ENCODE results near the gene HAVCR2. TPM values are rescaled to one million over a fixed set of nuclear protein-coding genes. Genes with fewer than 3 reads are reported as not detected.

The HAVCR2 gene
- total and polyA plus RNA-seq, 9 of the 15 experiments (the other 6 are each of a cell fraction or from before 2014, with no cell fraction given), result 0.04 to 0.11 (median 0.06) TPM; not detected in 5

- TF ChIP-seq MLLT1 (IDR thresholded peaks at IDR 0.05), result peak in 1 of 2 experiments; percentile 84; a peak in 2 of 4 replicates
- TF ChIP-seq ATF1 (CRISPR knock-in tag; IDR thresholded peaks at IDR 0.05), result no peak
- TF ChIP-seq ATF1 (tag; IDR thresholded peaks at IDR 0.05), result peak; percentile 66; the same call in 1 of the 2 replicates
- TF ChIP-seq YY1 (IDR thresholded peaks at IDR 0.05; ENCODE audit: borderline replicate concordance in 1 of 3, control insufficient read depth in 1 of 3, extremely low read depth in 1 of 3, insufficient read depth in 3 of 3, insufficient read length in 1 of 3, insufficient replicate concordance in 2 of 3, low read depth in 1 of 3, low read length in 2 of 3), result peak in 1 of 3 experiments; percentile 54
- TF ChIP-seq POLR3A (IDR thresholded peaks at IDR 0.05; ENCODE audit: borderline replicate concordance, extremely low read depth, insufficient read depth, insufficient read length), result no peak
- TF ChIP-seq MEF2D (tag; conservative IDR thresholded peaks at IDR 0.05; ENCODE audit: low read depth), result no peak
- TF ChIP-seq MAFG (tag; conservative IDR thresholded peaks at IDR 0.05), result no peak
- peak; percentile 12 for TF ChIP-seq KDM5B (IDR thresholded peaks at IDR 0.05; ENCODE audit: insufficient replicate concordance, low read depth, low read length)
- TF ChIP-seq ARID1B (IDR thresholded peaks at IDR 0.05), result peak; percentile 14; the same call in 1 of the 2 replicates
- TF ChIP-seq FOXJ2 (tag; IDR thresholded peaks at IDR 0.05), result no peak
- no peak for TF ChIP-seq GATA2 (CRISPR knock-in tag; IDR thresholded peaks at IDR 0.05)
- peak; percentile 93 for TF ChIP-seq MEIS2 (IDR thresholded peaks at IDR 0.05; ENCODE audit: partially characterized antibody)
- TF ChIP-seq ZNF143 (CRISPR knock-in tag; IDR thresholded peaks at IDR 0.05), result no peak
- no peak for TF ChIP-seq ZNF740 (CRISPR knock-in tag; IDR thresholded peaks at IDR 0.05)
- TF ChIP-seq ZNF740 (tag; IDR thresholded peaks at IDR 0.05), result no peak
- peak; percentile 39 for TF ChIP-seq TAF1 (IDR thresholded peaks at IDR 0.05; ENCODE audit: control insufficient read depth, extremely low read depth, insufficient read depth, low read length, severe bottlenecking)
- TF ChIP-seq MYNN (IDR thresholded peaks at IDR 0.05), result no peak
- TF ChIP-seq MYNN (CRISPR knock-in tag; IDR thresholded peaks at IDR 0.05), result no peak
- TF ChIP-seq SAP30 (IDR thresholded peaks at IDR 0.05; ENCODE audit: borderline replicate concordance, insufficient read depth, low read depth, low read length, poor library complexity, severe bottlenecking), result no peak
- TF ChIP-seq CC2D1A (IDR thresholded peaks at IDR 0.05), result peak; percentile 54; the same call in 1 of the 2 replicates
- no peak for TF ChIP-seq PBX2 (CRISPR knock-in tag; IDR thresholded peaks at IDR 0.05; ENCODE audit: low read depth)
- TF ChIP-seq PBX2 (tag; conservative IDR thresholded peaks at IDR 0.05; ENCODE audit: low read depth), result peak; percentile 92
Measured at GRCh38 chr5:157143127-157143971, 34.5 kb upstream of the HAVCR2 start (continued).

Measured in K562 (cell line).